HPDE6-E6E7 (cell line): Measurements from ENCODE around the gene ZNF30.
"Not testable (repeated sequence)": the region's sequence is repeated elsewhere in the genome, so short reads cannot be mapped to it uniquely, and the experiment has no call there.

Source experiments
- DNase-seq: peaks from one replicate; pipeline ENCODE4 v3.0.0; 2011; ENCODE audit warnings: missing footprints; ENCODE audit errors: extremely low spot score

The ZNF30 gene

GRCh38 chr19:34960103-34960805, 33.6 kb downstream of the ZNF30 start:
- no peak for DNase-seq

- no peak for DNase-seq
These were observed 34.4 kb downstream of the ZNF30 start for GRCh38 chr19:34960940-34961679.

GRCh38 chr19:34961775-34962686, 35.3 kb downstream of the ZNF30 start:
- DNase-seq, result no peak

- DNase-seq, result no peak
These were observed 36.2 kb downstream of the ZNF30 start for GRCh38 chr19:34962687-34963572.

- peak; percentile 23 for DNase-seq
These were observed 37.1 kb downstream of the ZNF30 start, which contains the start of gene ZNF792 for GRCh38 chr19:34963573-34964406. Gene ZNF792 (minus strand): TSS chr19:34964229. CDS start chr19:34963662, 567 bp downstream.

GRCh38 chr19:34964598-34964997, 37.9 kb downstream of the ZNF30 start:
- DNase-seq, result no peak

- not testable (repeated sequence) for DNase-seq
These were observed 38.8 kb downstream of the ZNF30 start for GRCh38 chr19:34965505-34965904.

- no peak for DNase-seq
These were observed 40.8 kb downstream of the ZNF30 start for GRCh38 chr19:34967551-34967950.

- no peak for DNase-seq
These were observed 43.0 kb downstream of the ZNF30 start for GRCh38 chr19:34969721-34970120.

GRCh38 chr19:34970185-34970780, 43.6 kb downstream of the ZNF30 start:
- DNase-seq, result not testable (repeated sequence)

GRCh38 chr19:34972163-34972705, 45.5 kb downstream of the ZNF30 start:
- no peak for DNase-seq

- DNase-seq, result no peak
These were observed 47.9 kb downstream of the ZNF30 start for GRCh38 chr19:34974646-34975045.

GRCh38 chr19:34975056-34975455, 48.4 kb downstream of the ZNF30 start:
- DNase-seq, result no peak

GRCh38 chr19:34976611-34977010, 49.9 kb downstream of the ZNF30 start:
- DNase-seq, result no peak

GRCh38 chr19:34979819-34980640, 53.3 kb downstream of the ZNF30 start:
- no peak for DNase-seq

GRCh38 chr19:34982275-34982674, 55.6 kb downstream of the ZNF30 start:
- no peak for DNase-seq

- no peak for DNase-seq
These were observed 57.1 kb downstream of the ZNF30 start for GRCh38 chr19:34983786-34984185.

- DNase-seq, result no peak
These were observed 57.6 kb downstream of the ZNF30 start for GRCh38 chr19:34984287-34984686.
